UCSD-AML1 (cell line): ENCODE results near the gene TPT1.
A peak's percentile ranks its signal among the peaks of the same experiment; 100 is the strongest.
"Not testable (repeated sequence)": the region's sequence is repeated elsewhere in the genome, so short reads cannot be mapped to it uniquely, and the experiment has no call there.

Experiments used
- DNase-seq: peaks from one replicate; lab custom pipeline; 2025; ENCODE audit not compliant: unreplicated experiment; lab: John Stamatoyannopoulos, UW

TPT1 gene

DNA sequence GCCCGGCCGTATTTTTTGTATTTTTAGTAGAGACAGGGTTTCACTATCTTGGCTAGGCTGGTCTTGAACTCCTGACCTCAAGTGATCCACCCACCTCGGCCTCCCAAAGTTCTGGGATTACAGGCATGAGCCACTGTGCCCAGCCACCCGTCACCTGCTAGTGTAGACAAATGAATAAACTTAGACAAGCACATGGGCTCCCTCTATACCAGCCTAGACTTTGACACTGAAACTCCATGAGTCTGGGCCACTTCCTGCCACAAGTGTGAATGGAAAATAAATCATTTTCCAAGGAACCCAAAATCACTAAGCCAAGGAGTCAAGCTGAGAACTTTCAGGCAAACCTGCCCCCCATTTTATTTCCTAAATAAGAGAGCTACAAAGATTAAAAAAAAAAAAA lies 27.0 kb upstream of the TPT1 start:
- DNase-seq, result no peak

DNA sequence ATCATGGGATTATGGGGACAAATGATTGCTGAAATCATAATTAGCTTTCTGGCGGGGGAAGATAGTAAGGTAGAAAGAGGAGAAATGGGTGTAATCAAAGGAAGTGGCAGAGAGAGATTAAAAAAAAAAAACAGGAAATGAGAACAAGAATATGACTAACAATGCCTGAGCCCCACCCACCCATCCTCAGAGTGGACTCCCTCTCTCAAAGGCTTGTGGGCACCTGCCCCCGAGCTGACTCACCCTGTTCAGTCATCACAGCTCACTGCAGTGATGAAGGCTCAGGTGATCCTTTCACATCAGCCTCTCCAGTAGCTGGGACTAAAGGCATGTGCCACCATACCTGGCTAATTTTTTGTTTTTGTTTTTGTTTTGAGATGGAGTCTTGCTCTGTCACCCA lies 26.4 kb upstream of the TPT1 start:
- DNase-seq, result peak; percentile 28

DNA sequence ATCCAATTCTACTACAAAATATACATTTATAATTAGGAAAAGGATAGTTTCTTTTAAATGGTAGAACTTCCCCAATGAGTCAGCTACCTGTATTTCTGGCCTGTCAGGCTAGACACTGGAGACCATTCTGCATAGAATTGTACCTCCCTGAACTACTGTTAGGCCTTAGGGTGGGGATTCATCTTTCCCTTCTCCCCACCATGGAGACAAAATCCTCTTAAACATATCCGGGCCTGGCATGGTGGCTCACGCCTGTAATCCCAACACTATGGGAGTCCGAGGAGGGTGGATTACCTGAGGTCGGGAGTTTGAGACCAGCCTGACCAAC lies 24.5 kb upstream of the TPT1 start:
- no peak for DNase-seq

DNA sequence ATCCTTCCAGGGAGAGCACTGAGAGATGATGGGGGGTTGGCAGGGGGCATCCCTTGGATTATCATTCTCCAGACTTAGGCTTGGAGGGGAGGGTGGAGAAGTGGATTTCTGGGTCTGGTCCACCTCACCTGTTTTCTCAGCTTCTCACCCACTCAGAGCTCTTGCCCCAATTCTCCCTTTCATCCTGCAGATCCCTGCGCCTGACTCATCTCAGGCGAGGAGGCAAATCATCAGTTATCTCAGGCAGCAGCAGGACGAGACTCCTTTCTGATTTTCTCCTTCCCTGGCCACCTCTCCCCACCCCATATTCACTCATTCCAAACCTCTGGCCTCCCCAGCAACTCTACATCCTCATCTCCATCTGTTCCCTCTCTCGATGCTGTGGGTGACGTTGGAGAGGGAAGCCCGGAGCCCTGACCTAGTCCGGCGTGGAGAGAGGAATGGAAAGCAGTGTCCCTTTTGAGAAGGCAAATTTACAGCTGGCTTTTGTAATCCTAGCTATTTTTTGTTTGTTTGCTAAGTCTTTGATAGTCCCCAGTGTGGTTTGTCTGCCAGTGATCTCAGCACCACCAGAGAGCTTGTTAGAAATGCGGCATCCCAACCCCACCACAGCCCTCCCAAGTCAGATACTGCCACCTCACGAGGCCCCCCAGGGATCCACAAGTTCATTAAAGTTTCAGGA lies 24.0 kb upstream of the TPT1 start:
- DNase-seq, result no peak

DNA sequence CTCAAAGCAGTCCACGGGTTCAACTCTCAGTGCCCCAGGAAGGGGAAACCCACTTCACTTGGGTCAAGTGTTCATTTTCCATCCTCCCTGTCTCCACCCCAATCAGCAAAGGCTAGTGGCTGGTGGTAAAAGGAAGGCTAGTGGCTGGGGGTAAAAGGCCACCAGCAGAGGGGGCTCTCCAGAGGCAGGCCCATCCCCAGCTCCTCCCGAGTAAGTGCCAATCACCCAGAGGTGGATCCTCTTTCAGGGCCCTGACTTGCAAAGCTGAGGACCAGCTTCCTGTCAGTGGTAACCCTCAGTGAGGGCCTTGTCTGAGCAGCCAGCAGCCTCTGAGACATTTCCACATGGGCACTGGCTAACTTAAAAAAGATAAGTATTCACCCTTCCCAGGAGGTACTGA lies 22.0 kb upstream of the TPT1 start:
- peak; percentile 70 for DNase-seq

DNA sequence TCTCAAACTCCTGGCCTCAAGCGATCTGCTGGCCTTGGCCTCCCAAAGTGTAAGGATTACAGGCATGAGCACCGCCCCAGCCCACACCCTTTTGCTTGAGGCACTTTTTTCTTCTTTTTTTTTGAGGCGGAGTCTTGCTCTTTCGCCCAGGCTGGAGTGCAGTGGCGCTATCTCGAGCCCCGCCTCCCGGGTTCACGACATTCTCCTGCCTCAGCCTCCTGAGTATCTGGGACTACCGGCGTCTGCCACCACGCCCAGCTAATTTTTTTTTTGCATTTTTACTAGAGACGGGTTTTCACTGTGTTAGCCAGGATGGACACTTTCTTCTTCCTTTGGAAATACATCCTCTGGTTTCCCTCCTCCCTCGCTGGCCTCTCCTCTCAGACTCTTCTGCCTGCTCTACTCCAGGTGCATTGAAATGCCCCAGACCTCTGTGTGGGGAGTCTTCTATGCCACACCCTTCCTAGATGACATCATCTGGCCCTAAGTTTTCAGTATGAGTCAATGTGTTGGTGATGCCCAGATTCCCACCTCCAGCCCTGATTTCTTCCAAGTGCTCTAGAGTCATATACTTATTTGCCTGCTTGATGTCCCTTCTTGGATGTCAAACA lies 20.7 kb upstream of the TPT1 start:
- no peak for DNase-seq

DNA sequence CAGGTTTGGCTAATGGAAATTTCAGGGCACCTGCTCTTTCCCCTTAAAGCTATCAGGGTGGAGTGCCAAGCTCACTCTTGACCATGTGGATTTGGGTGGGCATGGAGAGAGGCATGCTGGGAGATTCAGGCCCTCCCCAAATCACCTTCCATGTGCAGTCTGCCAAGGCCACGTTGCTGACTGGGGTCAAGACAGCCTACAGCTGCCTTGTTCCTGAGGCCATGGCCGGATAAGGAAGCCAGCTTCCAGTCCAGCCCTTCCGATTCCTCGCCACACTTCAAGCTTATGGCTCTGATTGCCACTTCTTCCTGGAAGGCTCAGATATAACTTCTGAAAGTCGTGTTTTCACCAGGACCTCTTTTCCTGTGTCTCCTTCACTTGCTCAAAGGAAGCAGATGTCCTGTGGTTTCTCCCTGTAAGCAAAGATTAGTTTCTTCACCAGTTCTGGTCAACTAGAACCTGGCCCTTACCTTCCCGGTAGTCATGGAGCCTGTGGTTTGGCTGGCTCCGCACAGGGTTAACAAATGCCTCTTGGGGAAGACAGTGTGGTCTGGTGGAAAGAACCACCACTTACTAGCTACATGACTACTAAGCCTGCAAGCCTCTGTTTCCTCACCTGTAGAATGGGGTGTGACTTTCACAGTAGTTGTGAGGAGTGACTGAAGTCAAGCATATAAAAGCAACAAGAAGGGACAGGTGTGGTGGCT lies 16.1 kb upstream of the TPT1 start:
- DNase-seq, result peak; percentile 83

DNA sequence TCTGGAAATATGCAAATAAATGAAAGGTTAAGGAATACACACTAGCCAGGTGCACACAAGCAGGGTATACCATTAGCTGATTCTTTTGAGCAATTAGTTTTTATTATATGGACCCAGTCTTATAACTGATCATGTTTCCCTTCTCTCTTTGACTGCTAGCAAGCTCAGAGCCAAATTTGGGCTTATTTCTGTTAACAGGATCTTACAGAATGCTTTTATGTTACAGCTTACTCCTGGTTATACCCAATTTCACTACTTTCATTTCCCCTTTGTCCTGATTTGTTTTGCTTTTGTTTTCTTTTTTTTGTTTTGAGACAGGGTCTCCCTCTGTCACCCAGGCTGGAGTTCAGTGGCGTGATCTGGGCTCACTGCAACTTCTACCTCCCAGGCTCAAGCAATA lies 12.9 kb upstream of the TPT1 start:
- no peak for DNase-seq

DNA sequence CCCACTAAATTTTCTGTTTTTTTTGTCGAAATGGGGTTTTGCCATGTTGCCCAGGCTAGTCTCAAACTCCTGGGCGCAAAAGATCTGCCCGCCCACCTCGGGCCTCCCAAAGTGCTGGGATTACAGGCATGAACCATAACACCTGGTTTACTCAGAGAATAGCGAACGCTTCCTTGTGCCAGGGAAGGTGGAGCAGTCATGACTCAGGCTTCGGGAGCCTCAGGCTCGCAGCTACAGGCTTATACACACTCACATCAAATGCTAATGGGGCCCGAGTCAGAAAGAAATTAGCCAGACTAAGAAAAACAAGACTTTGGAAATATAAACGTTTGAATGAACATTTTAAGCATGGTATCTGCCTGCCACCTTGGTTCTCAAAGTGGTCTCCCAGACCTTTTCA lies 11.0 kb upstream of the TPT1 start:
- DNase-seq, result no peak

DNA sequence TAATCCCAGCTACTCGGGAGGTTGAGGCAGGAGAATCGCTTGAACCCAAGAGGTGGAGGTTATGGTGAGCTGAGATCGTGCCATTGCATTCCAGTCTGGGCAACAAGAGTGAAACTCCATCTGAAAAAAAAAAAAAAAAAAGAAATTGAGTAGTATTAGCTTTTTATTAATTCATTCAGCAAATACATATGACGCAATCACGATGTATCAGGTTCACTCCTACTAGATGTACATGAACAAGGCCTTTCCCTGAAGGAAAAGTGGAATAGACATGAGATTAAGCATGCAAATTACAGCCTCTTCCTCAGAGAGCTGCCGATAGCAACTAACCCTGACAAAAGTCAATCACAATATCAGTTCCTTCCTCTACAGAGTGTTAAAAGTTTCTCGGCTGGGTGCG lies 9.2 kb upstream of the TPT1 start:
- no peak for DNase-seq

DNA sequence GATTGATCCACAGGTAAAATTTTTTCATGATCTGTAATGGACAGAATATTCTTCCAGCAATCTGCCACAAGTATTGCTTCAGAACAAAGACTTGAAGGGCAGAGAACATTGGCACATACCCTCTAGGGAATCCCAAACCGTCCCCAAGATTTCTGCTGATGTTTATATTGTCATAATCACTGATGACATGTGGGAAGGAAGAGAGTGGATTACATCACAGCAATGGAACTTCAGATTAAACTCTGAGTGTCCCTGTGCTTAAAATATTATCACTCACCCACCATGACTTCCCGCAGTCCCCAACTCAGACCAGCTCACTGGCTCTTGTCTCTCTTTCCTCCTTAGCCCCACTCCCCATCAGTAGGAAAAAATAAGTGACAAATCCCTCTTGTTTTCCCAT lies 8.5 kb upstream of the TPT1 start:
- DNase-seq, result no peak

DNA sequence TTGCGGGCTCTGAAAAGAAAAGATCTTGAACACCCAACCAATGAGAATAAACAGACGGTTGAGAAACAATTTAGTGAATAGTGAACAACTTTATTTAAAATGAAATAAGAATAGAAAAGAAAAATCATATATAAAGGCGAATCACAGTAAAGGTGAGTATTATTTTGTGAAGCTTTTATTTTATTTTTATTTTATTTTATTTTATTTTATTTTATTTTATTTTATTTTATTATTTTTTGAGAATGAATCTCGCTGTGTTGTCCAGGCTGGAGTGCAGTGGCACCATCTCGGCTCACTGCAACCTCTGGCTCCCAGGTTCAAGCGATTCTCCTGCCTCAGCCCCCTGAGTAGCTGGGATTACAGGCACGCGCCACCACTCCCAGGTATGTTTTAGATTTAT lies 3.1 kb upstream of the TPT1 start:
- not testable (repeated sequence) for DNase-seq

DNA sequence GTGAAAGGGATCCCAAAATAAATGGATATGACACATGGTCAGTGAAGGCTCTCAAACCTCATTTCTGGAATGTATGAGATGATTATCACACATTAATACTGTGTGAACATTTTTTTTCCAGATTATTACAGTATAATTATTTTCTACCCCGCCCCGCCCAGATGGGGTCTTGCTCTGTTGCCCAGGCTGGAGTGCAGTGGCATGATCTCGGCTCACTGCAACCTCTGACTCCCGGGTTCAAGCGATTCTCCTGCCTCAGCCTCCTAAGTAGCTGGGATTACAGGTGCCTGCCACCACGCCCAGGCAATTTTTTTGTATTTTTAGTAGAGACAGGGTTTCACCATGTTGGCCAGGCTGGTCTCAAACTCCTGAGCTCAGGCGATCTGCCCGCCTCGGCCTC lies 2.1 kb upstream of the TPT1 start:
- DNase-seq, result not testable (repeated sequence)

DNA sequence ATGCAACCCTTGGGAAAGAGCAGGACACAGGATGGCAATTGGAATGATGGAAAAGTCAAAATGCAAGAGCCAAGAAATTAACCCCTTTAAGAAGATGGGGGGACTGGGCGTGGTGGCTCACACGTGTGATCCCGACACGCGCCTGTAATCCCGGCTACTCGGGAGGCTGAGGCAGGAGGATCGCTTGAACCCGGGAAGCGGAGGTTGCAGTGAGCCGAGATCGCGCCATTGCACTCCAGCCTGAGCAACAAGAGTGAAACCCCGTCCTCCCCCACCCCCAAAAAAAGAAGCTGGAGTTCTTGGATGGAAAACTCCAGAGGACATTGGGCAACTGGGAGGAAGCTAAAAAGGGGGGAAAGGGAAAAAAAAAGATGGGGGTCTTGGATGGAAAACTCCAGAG lies 1.7 kb upstream of the TPT1 start:
- DNase-seq, result not testable (repeated sequence)

DNA sequence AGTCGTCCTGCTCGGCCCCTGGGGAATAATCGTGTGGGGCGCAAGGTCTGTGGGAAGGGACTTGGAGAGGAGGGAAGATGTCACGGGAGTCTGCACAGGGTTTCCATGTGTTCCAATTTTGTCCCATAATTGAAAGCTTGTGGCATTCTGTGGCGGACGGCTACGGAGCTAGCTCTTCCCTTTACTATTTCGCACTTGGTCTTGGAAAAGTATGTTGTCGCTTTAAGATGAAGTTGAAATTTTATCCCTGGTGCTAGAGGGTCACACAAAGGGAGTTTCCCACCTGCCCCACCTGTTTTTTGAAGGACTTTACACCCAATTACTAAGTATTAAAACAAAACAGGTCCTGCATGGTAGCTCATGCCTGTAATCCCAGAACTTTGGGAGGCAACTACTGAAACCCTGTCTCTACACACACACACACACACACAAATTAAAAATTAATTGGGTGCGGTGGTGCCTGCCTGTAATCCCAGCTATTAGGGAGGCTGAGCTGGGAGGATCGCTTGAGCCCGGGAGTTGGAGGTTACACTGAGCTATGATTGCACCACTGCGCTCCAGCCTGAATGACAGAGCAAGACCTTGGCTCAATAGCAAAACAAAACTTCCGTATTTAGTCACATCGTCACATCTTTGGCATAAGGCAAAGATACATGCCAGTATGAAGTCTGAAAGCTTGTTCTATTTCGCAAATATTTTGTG lies 967 bp upstream of the TPT1 start:
- DNase-seq, result peak; percentile 24

DNA sequence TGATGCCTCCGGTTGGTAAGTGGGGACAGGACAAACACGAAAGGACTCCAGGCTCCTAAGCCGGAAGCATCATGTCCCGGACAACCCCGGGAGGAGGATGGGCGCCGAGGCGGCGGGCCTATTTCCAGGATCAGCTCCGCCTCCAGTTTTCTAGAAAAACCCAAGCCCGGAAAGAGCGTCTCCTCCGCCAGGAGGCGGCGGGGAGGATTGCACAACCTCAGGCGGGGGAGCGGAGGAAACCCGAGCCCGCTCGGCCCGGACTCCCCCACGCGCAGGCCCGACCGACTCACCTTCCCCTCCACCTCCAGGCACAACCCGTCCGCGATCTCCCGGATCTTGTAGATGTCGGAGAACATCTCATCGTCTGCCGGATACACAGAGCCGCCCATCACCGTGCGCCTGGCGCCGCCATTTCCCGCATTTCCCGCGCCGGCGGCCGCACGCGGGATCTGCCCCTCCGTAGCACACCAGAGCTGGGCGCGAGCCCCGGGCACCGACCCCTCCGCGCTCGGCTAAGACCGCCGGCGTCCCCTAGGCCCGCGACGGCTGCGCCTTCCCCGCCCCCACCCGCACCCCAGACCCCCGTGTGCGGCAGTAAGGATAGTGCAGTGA lies 455 bp downstream of the TPT1 start:
- peak; percentile 93 for DNase-seq

DNA sequence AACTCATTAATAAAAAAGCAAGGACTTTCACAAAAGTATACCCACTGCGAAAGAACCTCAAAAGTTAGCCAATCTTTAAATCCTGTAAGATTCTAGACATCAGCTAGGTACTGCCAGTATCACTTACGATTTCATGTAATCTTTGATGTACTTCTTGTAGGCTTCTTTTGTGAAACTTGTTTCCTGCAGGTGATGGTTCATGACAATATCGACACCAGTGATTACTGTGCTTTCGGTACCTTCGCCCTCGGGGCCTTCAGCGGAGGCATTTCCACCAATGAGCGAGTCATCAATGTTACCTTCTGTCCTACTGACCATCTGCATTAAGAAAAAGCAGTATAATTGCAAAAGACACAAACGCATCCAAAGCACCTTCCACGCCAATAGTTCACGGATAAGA lies 1.1 kb downstream of the TPT1 start:
- DNase-seq, result no peak

DNA sequence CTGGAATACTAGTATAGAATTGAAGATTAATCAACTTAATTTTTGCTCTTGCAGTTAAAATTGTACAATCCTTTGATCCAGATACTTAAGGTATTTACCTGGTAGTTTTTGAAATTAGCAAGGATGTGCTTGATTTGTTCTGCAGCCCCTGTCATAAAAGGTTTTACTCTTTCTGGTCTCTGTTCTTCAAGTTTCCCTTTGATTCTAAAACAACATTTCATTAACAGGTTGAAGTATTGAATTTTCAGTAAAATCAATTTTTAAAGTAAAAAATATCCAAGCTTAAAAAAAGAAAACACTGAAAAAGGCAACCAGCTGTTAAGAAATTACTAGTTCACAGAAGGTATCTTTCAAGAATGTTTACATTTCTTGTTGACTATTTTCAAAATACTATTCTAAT lies 1.6 kb downstream of the TPT1 start:
- no peak for DNase-seq

DNA sequence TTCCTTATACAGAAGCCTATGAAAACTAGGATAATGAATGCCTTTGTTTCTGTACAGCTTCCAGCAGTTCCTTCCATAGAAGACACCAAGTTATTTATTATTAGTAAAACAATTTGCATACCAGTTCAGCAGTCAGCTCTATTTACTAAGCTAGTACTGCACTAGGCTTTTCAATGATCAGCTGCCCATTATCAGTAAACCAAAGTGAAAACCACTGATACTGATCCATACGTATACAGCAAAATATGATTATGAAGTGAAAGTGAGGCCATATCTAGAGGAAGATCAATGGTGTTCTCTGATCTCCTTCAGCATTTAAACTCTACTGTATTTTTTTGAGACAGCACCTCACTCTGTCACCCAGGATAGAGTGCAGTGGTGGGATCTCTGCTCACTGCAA lies 3.2 kb downstream of the TPT1 start:
- DNase-seq, result no peak

DNA sequence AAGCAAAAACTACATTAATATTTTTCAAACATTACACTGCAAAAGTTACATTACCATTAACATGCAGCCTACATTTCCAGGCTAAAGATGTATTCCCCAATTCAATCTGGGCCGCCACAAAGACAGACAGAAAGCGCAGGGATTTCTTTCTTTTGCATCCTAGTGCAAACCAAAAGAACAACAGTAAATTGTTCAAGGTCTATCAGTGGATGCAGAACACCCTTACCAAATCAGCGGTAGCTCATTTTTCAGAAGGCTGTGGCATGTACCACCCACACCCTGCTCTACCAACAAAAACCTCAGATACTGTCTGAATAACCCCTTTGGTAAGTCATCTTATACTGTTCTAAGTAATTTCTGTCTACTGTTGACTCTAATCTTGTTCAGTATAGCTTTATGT lies 3.6 kb downstream of the TPT1 start:
- DNase-seq, result no peak

DNA sequence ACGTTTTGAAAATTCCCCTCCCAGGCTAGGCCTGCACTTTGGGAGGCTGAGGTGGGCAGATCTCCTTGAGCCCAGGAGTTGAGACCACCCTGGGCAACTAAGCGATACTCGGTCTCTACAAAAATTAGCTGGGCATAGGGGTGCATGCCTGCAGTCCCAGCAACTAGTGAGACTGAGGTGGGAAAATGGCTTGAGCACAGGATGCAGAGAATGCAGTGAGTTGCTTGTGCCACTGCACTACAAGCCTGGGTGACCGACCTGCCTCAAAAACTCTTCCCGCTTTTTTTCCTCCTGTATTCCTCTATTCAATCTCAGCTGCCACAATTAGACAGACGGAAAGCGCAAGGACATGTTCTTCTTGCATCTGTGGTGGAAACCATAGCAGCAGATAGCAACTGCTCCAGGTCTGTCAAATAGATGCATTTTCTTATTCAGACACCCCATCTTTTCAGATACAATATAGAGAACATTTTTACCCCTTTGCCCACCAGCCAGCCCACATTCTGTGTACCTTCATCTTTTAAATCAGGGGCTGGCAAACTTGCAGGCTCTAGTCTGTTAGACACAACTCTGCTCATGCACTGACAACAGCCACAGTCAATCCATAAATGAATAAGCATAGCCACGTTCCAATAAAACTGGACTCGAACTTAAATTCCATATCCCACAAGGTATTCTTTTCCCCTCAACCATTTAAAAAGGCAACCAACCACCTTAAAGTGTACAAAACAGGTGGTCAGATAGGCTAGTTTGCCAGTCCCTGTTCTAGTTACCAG lies 4.8 kb downstream of the TPT1 start:
- no peak for DNase-seq
